ENCODE measurements around the gene ACY1.

GRCh38 chr3:51987568-51987967, 4.2 kb downstream of the ACY1 start:
- TF ChIP-seq, protein P1, sequence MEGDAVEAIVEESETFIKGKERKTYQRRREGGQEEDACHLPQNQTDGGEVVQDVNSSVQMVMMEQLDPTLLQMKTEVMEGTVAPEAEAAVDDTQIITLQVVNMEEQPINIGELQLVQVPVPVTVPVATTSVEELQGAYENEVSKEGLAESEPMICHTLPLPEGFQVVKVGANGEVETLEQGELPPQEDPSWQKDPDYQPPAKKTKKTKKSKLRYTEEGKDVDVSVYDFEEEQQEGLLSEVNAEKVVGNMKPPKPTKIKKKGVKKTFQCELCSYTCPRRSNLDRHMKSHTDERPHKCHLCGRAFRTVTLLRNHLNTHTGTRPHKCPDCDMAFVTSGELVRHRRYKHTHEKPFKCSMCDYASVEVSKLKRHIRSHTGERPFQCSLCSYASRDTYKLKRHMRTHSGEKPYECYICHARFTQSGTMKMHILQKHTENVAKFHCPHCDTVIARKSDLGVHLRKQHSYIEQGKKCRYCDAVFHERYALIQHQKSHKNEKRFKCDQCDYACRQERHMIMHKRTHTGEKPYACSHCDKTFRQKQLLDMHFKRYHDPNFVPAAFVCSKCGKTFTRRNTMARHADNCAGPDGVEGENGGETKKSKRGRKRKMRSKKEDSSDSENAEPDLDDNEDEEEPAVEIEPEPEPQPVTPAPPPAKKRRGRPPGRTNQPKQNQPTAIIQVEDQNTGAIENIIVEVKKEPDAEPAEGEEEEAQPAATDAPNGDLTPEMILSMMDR (IDR thresholded peaks at IDR 0.05) = no peak
- no peak for TF ChIP-seq POLR2A (IDR thresholded peaks at IDR 0.05)
- no peak for TF ChIP-seq POLR2AphosphoS5 (IDR thresholded peaks at IDR 0.05)
- no peak for TF ChIP-seq EP300 (IDR thresholded peaks at IDR 0.05)
